MM.1S (cell line): ENCODE measurements around the gene ITPA.

Source experiments
- CTCF ChIP-seq: fragments of 300-600 bp; sonication (generic); IDR thresholded peaks from 2 replicates; pipeline ENCODE4 v1.5.1; 2016; ENCODE audit warnings: antibody characterized with exemption, low read length, mixed read lengths
- EZH2 ChIP-seq: fragments of 300-600 bp; sonication (generic); optimal IDR thresholded peaks from 2 replicates; pipeline ENCODE3; 2017; ENCODE audit warnings: low read depth, mild to moderate bottlenecking, antibody characterized with exemption, low read length, mixed read lengths

GRCh38 chr20:3248167-3248992 lies 39.1 kb downstream of the ITPA start:
- TF ChIP-seq CTCF (no peak), EZH2 (no peak)
